Stomach (tissue), 4 donors: ENCODE results near the gene ACSF3.

Experiments
- POLR2AphosphoS5 ChIP-seq, 3 donors: sonication (generic); formaldehyde crosslinking; IDR thresholded peaks; one replicate each; pipeline ENCODE4 v1.6.1; 2016; ENCODE audit warnings: antibody characterized with exemption in 3 of 3
- TF ChIP-seq, protein P1 (sequence below), 7 experiments: fragments of 450-650 bp in 4 of 7; fragments of 200-600 bp in 3 of 7; sonication (generic) in 3 of 7; IDR thresholded peaks; one replicate each; pipeline ENCODE4 v1.5.1; 2016 to 2019; ENCODE audit warnings: antibody characterized with exemption in 7 of 7, control low read depth in 2 of 7, mild to moderate bottlenecking in 1 of 7

GRCh38 chr16:89189358-89190025 is 95.8 kb downstream of the ACSF3 start:
- TF ChIP-seq, protein P1, sequence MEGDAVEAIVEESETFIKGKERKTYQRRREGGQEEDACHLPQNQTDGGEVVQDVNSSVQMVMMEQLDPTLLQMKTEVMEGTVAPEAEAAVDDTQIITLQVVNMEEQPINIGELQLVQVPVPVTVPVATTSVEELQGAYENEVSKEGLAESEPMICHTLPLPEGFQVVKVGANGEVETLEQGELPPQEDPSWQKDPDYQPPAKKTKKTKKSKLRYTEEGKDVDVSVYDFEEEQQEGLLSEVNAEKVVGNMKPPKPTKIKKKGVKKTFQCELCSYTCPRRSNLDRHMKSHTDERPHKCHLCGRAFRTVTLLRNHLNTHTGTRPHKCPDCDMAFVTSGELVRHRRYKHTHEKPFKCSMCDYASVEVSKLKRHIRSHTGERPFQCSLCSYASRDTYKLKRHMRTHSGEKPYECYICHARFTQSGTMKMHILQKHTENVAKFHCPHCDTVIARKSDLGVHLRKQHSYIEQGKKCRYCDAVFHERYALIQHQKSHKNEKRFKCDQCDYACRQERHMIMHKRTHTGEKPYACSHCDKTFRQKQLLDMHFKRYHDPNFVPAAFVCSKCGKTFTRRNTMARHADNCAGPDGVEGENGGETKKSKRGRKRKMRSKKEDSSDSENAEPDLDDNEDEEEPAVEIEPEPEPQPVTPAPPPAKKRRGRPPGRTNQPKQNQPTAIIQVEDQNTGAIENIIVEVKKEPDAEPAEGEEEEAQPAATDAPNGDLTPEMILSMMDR (IDR thresholded peaks at IDR 0.05), result no peak
- no peak for TF ChIP-seq POLR2AphosphoS5 (IDR thresholded peaks at IDR 0.05)
